ENCODE results near the gene FNBP1L. TPM values are rescaled to one million over a fixed set of nuclear protein-coding genes. Genes with fewer than 3 reads are reported as not detected.

Gene FNBP1L
- total RNA-seq, 6 experiments from 2014 or later = 9.0 to 15.6 (median 12.1) TPM

DNA sequence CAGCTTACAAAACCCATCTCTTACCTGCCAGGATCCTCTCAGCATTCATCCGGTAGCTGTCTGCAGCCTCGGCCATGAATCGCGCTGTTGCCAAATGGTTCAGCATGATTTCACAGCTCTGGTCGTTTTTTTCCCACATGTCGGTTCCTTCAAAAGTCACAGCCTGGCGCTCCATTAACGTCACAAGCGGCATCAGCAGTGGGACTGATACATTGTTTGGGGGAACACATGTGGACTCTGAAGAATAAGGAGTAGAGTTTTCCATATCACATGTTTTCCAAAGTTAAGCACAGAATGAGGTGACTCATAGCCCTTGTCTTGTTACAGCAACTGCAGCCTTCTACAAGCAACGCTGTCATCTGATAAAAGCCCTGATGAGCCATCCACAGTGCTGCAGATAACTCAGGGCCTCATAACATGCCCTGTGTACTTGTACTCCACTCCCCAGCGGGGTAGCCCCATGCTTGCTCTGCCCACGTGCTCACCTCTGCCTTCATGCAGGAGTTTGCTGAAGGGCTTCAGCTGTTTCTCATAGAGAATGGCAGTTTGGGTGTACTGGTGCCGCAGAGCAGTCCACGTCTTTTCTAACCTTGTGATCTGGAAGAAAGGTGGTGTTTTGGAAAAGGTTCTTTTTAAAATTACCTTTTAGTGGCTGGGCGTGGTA, 119.5 kb downstream of the FNBP1L start:
- H3K27me3 ChIP-seq = no peaks in the 10 kb centered on the region
- H3K36me3 ChIP-seq = peaks cover 0 to 61% (median 16%) of the 10 kb centered on the region in 4 donors
- H3K9me3 ChIP-seq = no peaks in the 10 kb centered on the region
- 86% methylated on average over 12 of the region's 15 CpGs for WGBS (ENCODE audit: insufficient coverage, low coverage, low lambda C conversion rate, missing lambda C conversion rate)
- H3K4me3 ChIP-seq = no peak overlapping the region
- H3K27ac ChIP-seq = no peak overlapping the region
- TF ChIP-seq POLR2A (IDR thresholded peaks at IDR 0.05) (no peak), CTCF (IDR thresholded peaks at IDR 0.05) (no peak)
- ATAC-seq (peak in 1 of 4 donors; percentile 49), DNase-seq (no peak)
- H3K4me1 ChIP-seq = no peaks in the 10 kb centered on the region
- intact Hi-C loops (cut with DNase I) = no loop called here

- H3K36me3 ChIP-seq = peaks cover 0 to 60% (median 16%) of the 10 kb centered on the region in 4 donors
- no peaks in the 10 kb centered on the region for H3K4me1 ChIP-seq
- H3K27ac ChIP-seq = no peak overlapping the region
- no peak overlapping the region for H3K4me3 ChIP-seq
- ATAC-seq (peak in 1 of 4 donors; percentile 12), DNase-seq (no peak)
- intact Hi-C loops (cut with DNase I) = no loop called here
- 67% methylated on average over 1 of the region's 2 CpGs for WGBS (ENCODE audit: insufficient coverage, low coverage, low lambda C conversion rate, missing lambda C conversion rate)
- TF ChIP-seq CTCF (IDR thresholded peaks at IDR 0.05) = no peak
- no peak for TF ChIP-seq POLR2A (IDR thresholded peaks at IDR 0.05)
- H3K27me3 ChIP-seq = no peaks in the 10 kb centered on the region
- no peaks in the 10 kb centered on the region for H3K9me3 ChIP-seq
Measured at GRCh38 chr1:93569489-93569888, 121.6 kb downstream of the FNBP1L start.

DNA sequence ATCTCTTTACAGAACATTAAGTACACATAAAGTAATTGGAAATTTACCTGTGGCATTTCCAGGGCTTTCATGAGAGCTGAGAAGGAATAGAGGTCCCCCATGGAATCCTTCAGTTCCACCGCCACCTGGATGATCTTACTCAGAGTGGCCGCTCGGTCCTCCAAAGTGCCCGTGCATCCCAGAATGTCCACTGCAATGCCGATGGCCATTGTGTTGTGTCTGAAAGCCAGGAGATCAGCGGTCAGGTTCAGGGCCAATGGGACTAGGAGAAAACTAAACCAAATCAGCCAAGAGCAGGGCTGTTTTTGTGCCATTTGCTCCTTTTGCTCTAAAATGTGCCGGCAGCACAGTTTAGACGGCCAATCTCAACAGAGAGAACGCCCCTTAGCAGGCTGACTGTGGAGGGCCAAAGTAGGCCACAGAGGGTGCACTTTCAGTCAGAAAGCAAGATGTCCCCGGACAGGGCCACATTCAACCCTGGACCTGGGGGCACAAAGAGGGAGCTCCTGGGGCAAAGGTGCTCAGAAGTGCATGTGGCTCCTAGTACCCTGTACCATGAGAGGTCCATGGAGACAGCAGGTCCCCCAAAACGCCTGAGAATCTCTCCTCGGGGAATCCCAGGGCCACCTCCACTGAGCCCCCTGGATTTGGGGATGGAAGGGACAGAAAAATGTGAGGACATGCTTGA, 123.8 kb downstream of the FNBP1L start:
- no peak overlapping the region for H3K27ac ChIP-seq
- intact Hi-C loops (cut with DNase I) = no loop called here
- ATAC-seq (no peak), DNase-seq (no peak)
- 96% methylated on average over 6 of the region's 12 CpGs for WGBS (ENCODE audit: insufficient coverage, low coverage, low lambda C conversion rate, missing lambda C conversion rate)
- H3K36me3 ChIP-seq = peaks cover 0 to 61% (median 18%) of the 10 kb centered on the region in 4 donors
- TF ChIP-seq CTCF (IDR thresholded peaks at IDR 0.05) (no peak), POLR2A (IDR thresholded peaks at IDR 0.05) (no peak)
- H3K4me1 ChIP-seq = no peaks in the 10 kb centered on the region
- no peaks in the 10 kb centered on the region for H3K9me3 ChIP-seq
- no peak overlapping the region for H3K4me3 ChIP-seq
- no peaks in the 10 kb centered on the region for H3K27me3 ChIP-seq

GRCh38 chr1:93573940-93574469, 126.1 kb downstream of the FNBP1L start:
- TF ChIP-seq CTCF (IDR thresholded peaks at IDR 0.05) (no peak), POLR2A (IDR thresholded peaks at IDR 0.05) (no peak)
- H3K4me3 ChIP-seq = no peak overlapping the region
- 44% methylated on average over 1 of the region's 1 CpG for WGBS (ENCODE audit: insufficient coverage, low coverage, low lambda C conversion rate, missing lambda C conversion rate)
- intact Hi-C loops (cut with DNase I) = no loop called here
- no peaks in the 10 kb centered on the region for H3K27me3 ChIP-seq
- no peak overlapping the region for H3K27ac ChIP-seq
- peak in 1 of 4 donors; percentile 44 for ATAC-seq
- peaks cover 0 to 46% (median 13%) of the 10 kb centered on the region in 4 donors for H3K36me3 ChIP-seq
- H3K4me1 ChIP-seq = no peaks in the 10 kb centered on the region
- no peaks in the 10 kb centered on the region for H3K9me3 ChIP-seq
- no peak for DNase-seq

Measured in right lobe of liver (tissue), 6 donors.